Mesendoderm (in vitro differentiated cells): ENCODE measurements around the gene TTLL13.

Experiments used
- DNase-seq: peaks from one replicate; pipeline ENCODE4 v3.0.0; 2013
- H2AK5ac ChIP-seq: 2 replicates; pipeline ENCODE4 v1.6.1; 2013; ENCODE audit warnings: low read length, inconsistent platforms
- H2BK120ac ChIP-seq: 2 replicates; pipeline ENCODE4 v1.6.1; 2013; ENCODE audit warnings: low read depth, mild to moderate bottlenecking, low read length, moderate library complexity, mixed read lengths
- H2BK15ac ChIP-seq: replicated peaks from 2 replicates; pipeline ENCODE4 v1.6.1; 2013; ENCODE audit warnings: low read depth, mild to moderate bottlenecking, moderate library complexity
- H2BK5ac ChIP-seq: 2 replicates; pipeline ENCODE4 v1.6.1; 2013; ENCODE audit warnings: low read length, inconsistent platforms
- H3K18ac ChIP-seq: 2 replicates; pipeline ENCODE4 v1.6.1; 2013; ENCODE audit warnings: mild to moderate bottlenecking, low read length, mixed read lengths
- H3K23ac ChIP-seq: one replicate; pipeline ENCODE4 v1.6.1; 2013; ENCODE audit warnings: low read length
- H3K27ac ChIP-seq: 2 replicates; pipeline ENCODE4 v1.5.1; 2013; ENCODE audit warnings: low read depth, mild to moderate bottlenecking, inconsistent platforms, low read length, moderate library complexity
- H3K27me3 ChIP-seq: 2 replicates; pipeline ENCODE4 v1.6.1; 2013; ENCODE audit warnings: low read length, control low read depth, mild to moderate bottlenecking, inconsistent platforms; ENCODE audit not compliant: insufficient read depth, poor library complexity
- H3K36me3 ChIP-seq: 2 replicates; pipeline ENCODE4 v1.6.1; 2013; ENCODE audit warnings: low read length, inconsistent platforms; ENCODE audit not compliant: control insufficient read depth, insufficient read depth
- H3K4ac ChIP-seq: one replicate; pipeline ENCODE4 v1.6.1; 2013; ENCODE audit warnings: low read depth, mild to moderate bottlenecking, low read length, moderate library complexity
- H3K4me1 ChIP-seq: 2 replicates; pipeline ENCODE4 v1.6.1; 2013; ENCODE audit warnings: low read depth, low read length, inconsistent platforms; ENCODE audit not compliant: control insufficient read depth
- H3K4me2 ChIP-seq: 2 replicates; pipeline ENCODE4 v1.6.1; 2013; ENCODE audit warnings: low read length
- H3K4me3 ChIP-seq: 2 replicates; pipeline ENCODE4 v1.5.1; 2013; ENCODE audit warnings: mild to moderate bottlenecking, low read length
- H3K56ac ChIP-seq: one replicate; pipeline ENCODE4 v1.6.1; 2013; ENCODE audit warnings: low read length
- H3K79me1 ChIP-seq: 2 replicates; pipeline ENCODE4 v1.6.1; 2013; ENCODE audit warnings: low read length, inconsistent platforms
- H3K79me2 ChIP-seq: 2 replicates; pipeline ENCODE4 v1.6.1; 2013; ENCODE audit warnings: mild to moderate bottlenecking, low read length; ENCODE audit not compliant: control insufficient read depth, insufficient read depth
- H3K9ac ChIP-seq: 2 replicates; pipeline ENCODE4 v1.6.1; 2013; ENCODE audit warnings: low read length, inconsistent platforms
- H4K5ac ChIP-seq: one replicate; pipeline ENCODE4 v1.6.1; 2013; ENCODE audit warnings: low read length
- H4K8ac ChIP-seq: one replicate; pipeline ENCODE4 v1.6.1; 2013; ENCODE audit warnings: low read depth, mild to moderate bottlenecking, control low read depth, low read length, moderate library complexity
- WGBS: extraction: QIAGEN DNeasy Blood & Tissue Kit; methylation state at CpG from one replicate; pipeline ENCODE4 v1.1.7; 2013; ENCODE audit warnings: low lambda C conversion rate, missing lambda C conversion rate; ENCODE audit not compliant: insufficient coverage; ENCODE audit errors: extremely low coverage; 5-methylcytosine and 5-hydroxymethylcytosine counted together

The TTLL13 gene

DNA sequence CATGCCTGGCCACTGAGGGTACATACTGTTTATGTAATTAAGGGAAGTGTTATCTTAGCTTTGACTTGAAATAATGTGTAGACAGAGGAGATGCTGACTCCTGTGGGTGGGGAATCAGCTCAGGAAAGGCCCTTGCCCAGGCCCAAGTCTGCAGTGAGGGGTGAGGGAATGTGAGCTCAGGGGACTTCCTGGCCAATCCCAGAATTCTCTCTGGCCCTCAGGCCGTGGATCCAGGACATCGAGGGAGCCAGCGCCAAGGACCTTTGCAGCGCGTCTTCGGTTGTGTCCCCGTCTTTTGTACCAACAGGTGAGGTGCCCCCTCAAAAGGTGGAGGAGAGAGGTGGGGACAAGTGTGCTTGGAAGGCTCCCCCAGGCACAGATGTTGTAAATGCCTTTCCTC, 22.0 kb upstream of the TTLL13 start:
- Histone ChIP-seq H3K4me2 (no peak overlapping the region), H4K8ac (no peak overlapping the region), H3K27me3 (no peaks in the 10 kb centered on the region), H3K18ac (no peak overlapping the region), H3K23ac (no peak overlapping the region), H2AK5ac (no peak overlapping the region), H3K79me1 (no peaks in the 10 kb centered on the region), H3K56ac (no peak overlapping the region), H4K5ac (no peak overlapping the region), H2BK120ac (no peak overlapping the region), H3K9ac (no peak overlapping the region), H3K4me1 (no peaks in the 10 kb centered on the region), H3K4ac (no peak overlapping the region), H2BK5ac (no peak overlapping the region), H3K79me2 (no peaks in the 10 kb centered on the region), H3K27ac (no peak overlapping the region), H3K4me3 (no peak overlapping the region), H2BK15ac (no peak overlapping the region), H3K36me3 (peaks cover 6% of the 10 kb centered on the region)
- WGBS = no CpG with 5 or more reads among the region's 7 CpGs
- no peak for DNase-seq

DNA sequence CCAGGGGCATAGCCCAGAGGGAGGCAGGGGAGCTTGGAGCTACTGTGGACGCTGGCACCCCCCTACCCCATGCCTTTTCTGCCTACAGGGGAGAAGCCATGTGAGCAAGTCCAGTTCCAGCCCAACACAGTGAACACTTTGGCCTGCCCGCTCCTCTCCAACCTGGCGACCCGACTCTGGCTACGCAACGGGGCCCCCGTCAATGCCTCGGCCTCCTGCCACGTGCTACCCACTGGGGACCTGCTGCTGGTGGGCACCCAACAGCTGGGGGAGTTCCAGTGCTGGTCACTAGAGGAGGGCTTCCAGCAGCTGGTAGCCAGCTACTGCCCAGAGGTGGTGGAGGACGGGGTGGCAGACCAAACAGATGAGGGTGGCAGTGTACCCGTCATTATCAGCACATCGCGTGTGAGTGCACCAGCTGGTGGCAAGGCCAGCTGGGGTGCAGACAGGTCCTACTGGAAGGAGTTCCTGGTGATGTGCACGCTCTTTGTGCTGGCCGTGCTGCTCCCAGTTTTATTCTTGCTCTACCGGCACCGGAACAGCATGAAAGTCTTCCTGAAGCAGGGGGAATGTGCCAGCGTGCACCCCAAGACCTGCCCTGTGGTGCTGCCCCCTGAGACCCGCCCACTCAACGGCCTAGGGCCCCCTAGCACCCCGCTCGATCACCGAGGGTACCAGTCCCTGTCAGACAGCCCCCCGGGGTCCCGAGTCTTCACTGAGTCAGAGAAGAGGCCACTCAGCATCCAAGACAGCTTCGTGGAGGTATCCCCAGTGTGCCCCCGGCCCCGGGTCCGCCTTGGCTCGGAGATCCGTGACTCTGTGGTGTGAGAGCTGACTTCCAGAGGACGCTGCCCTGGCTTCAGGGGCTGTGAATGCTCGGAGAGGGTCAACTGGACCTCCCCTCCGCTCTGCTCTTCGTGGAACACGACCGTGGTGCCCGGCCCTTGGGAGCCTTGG, 21.3 kb upstream of the TTLL13 start:
- H2BK5ac ChIP-seq = no peak overlapping the region
- no CpG with 5 or more reads among the region's 38 CpGs for WGBS
- H3K4ac ChIP-seq = no peak overlapping the region
- DNase-seq = no peak
- H2BK15ac ChIP-seq = no peak overlapping the region
- no peak overlapping the region for H2BK120ac ChIP-seq
- no peaks in the 10 kb centered on the region for H3K27me3 ChIP-seq
- no peaks in the 10 kb centered on the region for H3K79me2 ChIP-seq
- H3K56ac ChIP-seq = no peak overlapping the region
- H3K36me3 ChIP-seq = peaks cover 6% of the 10 kb centered on the region
- H3K4me1 ChIP-seq = no peaks in the 10 kb centered on the region
- H3K4me3 ChIP-seq = no peak overlapping the region
- no peak overlapping the region for H3K4me2 ChIP-seq
- H4K5ac ChIP-seq = no peak overlapping the region
- H3K27ac ChIP-seq = no peak overlapping the region
- H3K23ac ChIP-seq = no peak overlapping the region
- no peak overlapping the region for H3K9ac ChIP-seq
- no peak overlapping the region for H2AK5ac ChIP-seq
- no peak overlapping the region for H4K8ac ChIP-seq
- no peak overlapping the region for H3K18ac ChIP-seq
- no peaks in the 10 kb centered on the region for H3K79me1 ChIP-seq

- H2BK15ac ChIP-seq = no peak overlapping the region
- H3K18ac ChIP-seq = no peak overlapping the region
- no peak overlapping the region for H2BK5ac ChIP-seq
- WGBS = no CpG with 5 or more reads among the region's 15 CpGs
- no peaks in the 10 kb centered on the region for H3K4me1 ChIP-seq
- H3K4me2 ChIP-seq = no peak overlapping the region
- H3K4me3 ChIP-seq = no peak overlapping the region
- no peaks in the 10 kb centered on the region for H3K27me3 ChIP-seq
- no peak overlapping the region for H3K4ac ChIP-seq
- no peak overlapping the region for H2AK5ac ChIP-seq
- no peak overlapping the region for H4K5ac ChIP-seq
- H3K56ac ChIP-seq = no peak overlapping the region
- H3K23ac ChIP-seq = no peak overlapping the region
- H4K8ac ChIP-seq = no peak overlapping the region
- no peaks in the 10 kb centered on the region for H3K79me2 ChIP-seq
- peaks cover 6% of the 10 kb centered on the region for H3K36me3 ChIP-seq
- no peak overlapping the region for H3K27ac ChIP-seq
- H3K9ac ChIP-seq = no peak overlapping the region
- no peak overlapping the region for H2BK120ac ChIP-seq
- no peaks in the 10 kb centered on the region for H3K79me1 ChIP-seq
- no peak for DNase-seq
Observed at GRCh38 chr15:90228960-90229359, 20.4 kb upstream of the TTLL13 start.

DNA sequence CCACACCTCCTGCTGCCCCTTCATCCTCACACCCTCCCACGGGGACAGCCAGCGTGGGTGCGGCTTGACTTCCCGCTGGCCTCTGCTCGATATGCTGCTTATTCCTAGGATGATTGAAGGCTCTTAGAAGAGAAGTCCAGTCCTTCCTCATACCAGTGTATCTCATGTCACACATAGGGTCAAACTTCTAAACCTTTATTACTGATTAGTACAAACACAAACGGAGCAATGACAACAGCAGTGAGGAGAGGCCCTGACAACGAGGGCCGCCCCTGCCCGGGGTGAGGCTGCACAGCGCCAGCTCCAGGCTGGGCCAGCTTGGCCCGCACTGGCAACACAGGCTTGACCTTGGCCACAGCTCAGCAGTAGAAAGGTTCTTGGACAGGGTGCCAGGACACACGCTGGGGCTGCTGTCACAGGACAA, 19.3 kb upstream of the TTLL13 start:
- no peak overlapping the region for H3K4me2 ChIP-seq
- no peaks in the 10 kb centered on the region for H3K79me1 ChIP-seq
- DNase-seq = no peak
- no peak overlapping the region for H2BK120ac ChIP-seq
- no peak overlapping the region for H3K56ac ChIP-seq
- no peak overlapping the region for H4K5ac ChIP-seq
- no peak overlapping the region for H3K23ac ChIP-seq
- no peaks in the 10 kb centered on the region for H3K27me3 ChIP-seq
- H3K27ac ChIP-seq = no peak overlapping the region
- peaks cover 2% of the 10 kb centered on the region for H3K4me1 ChIP-seq
- no peak overlapping the region for H3K4ac ChIP-seq
- H3K4me3 ChIP-seq = no peak overlapping the region
- no peak overlapping the region for H3K18ac ChIP-seq
- no peaks in the 10 kb centered on the region for H3K79me2 ChIP-seq
- H4K8ac ChIP-seq = no peak overlapping the region
- H3K36me3 ChIP-seq = peaks cover 6% of the 10 kb centered on the region
- no peak overlapping the region for H2BK5ac ChIP-seq
- H3K9ac ChIP-seq = no peak overlapping the region
- no peak overlapping the region for H2BK15ac ChIP-seq
- WGBS = no CpG with 5 or more reads among the region's 12 CpGs
- H2AK5ac ChIP-seq = no peak overlapping the region

GRCh38 chr15:90230610-90231009, 18.7 kb upstream of the TTLL13 start:
- H2BK120ac ChIP-seq = no peak overlapping the region
- no peak overlapping the region for H3K56ac ChIP-seq
- no peak for DNase-seq
- H4K8ac ChIP-seq = no peak overlapping the region
- no peak overlapping the region for H2BK5ac ChIP-seq
- H3K4me1 ChIP-seq = peaks cover 2% of the 10 kb centered on the region
- no CpG with 5 or more reads among the region's 8 CpGs for WGBS
- H3K27ac ChIP-seq = no peak overlapping the region
- no peaks in the 10 kb centered on the region for H3K79me1 ChIP-seq
- H2BK15ac ChIP-seq = no peak overlapping the region
- H3K4ac ChIP-seq = no peak overlapping the region
- H3K18ac ChIP-seq = no peak overlapping the region
- no peak overlapping the region for H4K5ac ChIP-seq
- H3K4me2 ChIP-seq = no peak overlapping the region
- no peaks in the 10 kb centered on the region for H3K27me3 ChIP-seq
- no peak overlapping the region for H3K23ac ChIP-seq
- H3K9ac ChIP-seq = no peak overlapping the region
- H3K79me2 ChIP-seq = no peaks in the 10 kb centered on the region
- H3K36me3 ChIP-seq = peaks cover 6% of the 10 kb centered on the region
- H3K4me3 ChIP-seq = no peak overlapping the region
- H2AK5ac ChIP-seq = no peak overlapping the region
